ENCODE results near the gene MICAL2. TPM values are rescaled to one million over a fixed set of nuclear protein-coding genes. Genes with fewer than 3 reads are reported as not detected.

MICAL2 gene
- total RNA-seq, 4 donors from 2014 or later, result 109 to 197 (median 183) TPM

- H3K27ac ChIP-seq, result no peak overlapping the region
- H3K36me3 ChIP-seq, result peaks cover 0 to 62% (median 0%) of the 10 kb centered on the region in 3 donors
- no peak for DNase-seq
- no peak for TF ChIP-seq POLR2A (IDR thresholded peaks at IDR 0.05)
- TF ChIP-seq CTCF (IDR thresholded peaks at IDR 0.05), result no peak
- H3K4me3 ChIP-seq, result no peak overlapping the region
- H3K4me1 ChIP-seq, result peaks cover 0 to 30% (median 0%) of the 10 kb centered on the region in 4 donors
- H3K27me3 ChIP-seq, result no peaks in the 10 kb centered on the region
- H3K9me3 ChIP-seq, result no peaks in the 10 kb centered on the region
Observed at GRCh38 chr11:12246989-12247388, 136.6 kb downstream of the MICAL2 start.

- Histone ChIP-seq H3K36me3 (peaks cover 0 to 55% (median 0%) of the 10 kb centered on the region in 3 donors), H3K4me3 (no peak overlapping the region), H3K27me3 (no peaks in the 10 kb centered on the region), H3K27ac (peak overlapping the region in 2 of 4 donors; percentile 64 to 67), H3K9me3 (no peaks in the 10 kb centered on the region), H3K4me1 (peaks cover 0 to 31% (median 0%) of the 10 kb centered on the region in 4 donors)
- DNase-seq, result no peak
- TF ChIP-seq CTCF (IDR thresholded peaks at IDR 0.05) (no peak), POLR2A (IDR thresholded peaks at IDR 0.05) (no peak)
Observed at GRCh38 chr11:12247543-12248254, 137.3 kb downstream of the MICAL2 start.

- H3K4me1 ChIP-seq, result peaks cover 0 to 37% (median 2%) of the 10 kb centered on the region in 4 donors
- peak overlapping the region in 2 of 4 donors; percentile 64 to 67 for H3K27ac ChIP-seq
- TF ChIP-seq CTCF (IDR thresholded peaks at IDR 0.05) (no peak), POLR2A (IDR thresholded peaks at IDR 0.05) (no peak)
- no peaks in the 10 kb centered on the region for H3K9me3 ChIP-seq
- H3K4me3 ChIP-seq, result no peak overlapping the region
- peaks cover 0 to 49% (median 0%) of the 10 kb centered on the region in 3 donors for H3K36me3 ChIP-seq
- DNase-seq, result peak in 2 of 3 donors; percentile 82 to 84
- no peaks in the 10 kb centered on the region for H3K27me3 ChIP-seq
Observed at GRCh38 chr11:12248330-12248729, 137.9 kb downstream of the MICAL2 start.

GRCh38 chr11:12249590-12250260 lies 139.3 kb downstream of the MICAL2 start:
- peaks cover 0 to 45% (median 2%) of the 10 kb centered on the region in 4 donors for H3K4me1 ChIP-seq
- no peaks in the 10 kb centered on the region for H3K9me3 ChIP-seq
- DNase-seq, result peak in 1 of 3 donors; percentile 51
- H3K36me3 ChIP-seq, result peaks cover 0 to 37% (median 0%) of the 10 kb centered on the region in 3 donors
- H3K27ac ChIP-seq, result peak overlapping the region in 1 of 4 donors; percentile 13
- H3K27me3 ChIP-seq, result no peaks in the 10 kb centered on the region
- H3K4me3 ChIP-seq, result no peak overlapping the region
- TF ChIP-seq POLR2A (IDR thresholded peaks at IDR 0.05), result no peak

GRCh38 chr11:12251666-12252560 lies 141.5 kb downstream of the MICAL2 start:
- peaks cover 0 to 34% (median 0%) of the 10 kb centered on the region in 3 donors for H3K36me3 ChIP-seq
- no peak for DNase-seq
- peak overlapping the region in 1 of 4 donors; percentile 82 for H3K27ac ChIP-seq
- peaks cover 0 to 42% (median 2%) of the 10 kb centered on the region in 4 donors for H3K4me1 ChIP-seq
- H3K9me3 ChIP-seq, result no peaks in the 10 kb centered on the region
- H3K4me3 ChIP-seq, result no peak overlapping the region
- no peak for TF ChIP-seq POLR2A (IDR thresholded peaks at IDR 0.05)
- TF ChIP-seq CTCF (IDR thresholded peaks at IDR 0.05), result no peak
- H3K27me3 ChIP-seq, result no peaks in the 10 kb centered on the region
